Activated naive CD4-positive, alpha-beta T cell treated with anti-CD3 and anti-CD28 coated beads, Interleukin-2, amount 10 ng/mL, durations not matched to agents 7 days and 5 days (primary cell): ENCODE measurements around the gene SAXO2.
A peak's percentile ranks its signal among the peaks of the same experiment; 100 is the strongest.
"Not testable (repeated sequence)": the region's sequence is repeated elsewhere in the genome, so short reads cannot be mapped to it uniquely, and the experiment has no call there.

Experiments
- CTCF ChIA-PET: fragments of 350-600 bp; sonication (Branson Sonifier 250); formaldehyde crosslinking; loops from one replicate; lab custom pipeline; 2021; ENCODE audit warnings: antibody characterized with exemption; lab: Charles Lee
- DNase-seq: peaks from one replicate; pipeline ENCODE4 v3.0.0-alpha.2; 2020
- H3K27ac Mint-ChIP-seq: one replicate; pipeline ENCODE4 v1.8.0; 2021; ENCODE audit warnings: mild to moderate bottlenecking, moderate library complexity, mixed read lengths
- H3K27me3 Mint-ChIP-seq: one replicate; pipeline ENCODE4 v1.8.0; 2021; ENCODE audit warnings: mild to moderate bottlenecking, mixed read lengths
- H3K36me3 Mint-ChIP-seq: one replicate; pipeline ENCODE4 v1.8.0; 2021; ENCODE audit warnings: mixed read lengths
- H3K4me1 Mint-ChIP-seq: one replicate; pipeline ENCODE4 v1.8.0; 2021; ENCODE audit warnings: mixed read lengths
- H3K4me3 Mint-ChIP-seq: one replicate; pipeline ENCODE4 v1.8.0; 2021; ENCODE audit warnings: mild to moderate bottlenecking, moderate library complexity, mixed read lengths
- H3K9me3 Mint-ChIP-seq: one replicate; pipeline ENCODE4 v1.8.0; 2021; ENCODE audit warnings: mixed read lengths

Gene SAXO2

GRCh38 chr15:82299511-82299914 lies 36.9 kb downstream of the SAXO2 start:
- H3K36me3 Mint-ChIP-seq, H3K4me3 Mint-ChIP-seq, DNase-seq, CTCF ChIA-PET, H3K27ac Mint-ChIP-seq, H3K9me3 Mint-ChIP-seq: not testable (repeated sequence)
- Mint-ChIP-seq H3K4me1 (peaks cover 24% of the 10 kb centered on the region), H3K27me3 (peaks cover 23% of the 10 kb centered on the region)

GRCh38 chr15:82300326-82300725 lies 37.7 kb downstream of the SAXO2 start:
- H3K27ac Mint-ChIP-seq, H3K36me3 Mint-ChIP-seq, CTCF ChIA-PET, H3K4me3 Mint-ChIP-seq, DNase-seq, H3K9me3 Mint-ChIP-seq: not testable (repeated sequence)
- H3K27me3 Mint-ChIP-seq: peaks cover 22% of the 10 kb centered on the region
- H3K4me1 Mint-ChIP-seq: peaks cover 28% of the 10 kb centered on the region

DNA sequence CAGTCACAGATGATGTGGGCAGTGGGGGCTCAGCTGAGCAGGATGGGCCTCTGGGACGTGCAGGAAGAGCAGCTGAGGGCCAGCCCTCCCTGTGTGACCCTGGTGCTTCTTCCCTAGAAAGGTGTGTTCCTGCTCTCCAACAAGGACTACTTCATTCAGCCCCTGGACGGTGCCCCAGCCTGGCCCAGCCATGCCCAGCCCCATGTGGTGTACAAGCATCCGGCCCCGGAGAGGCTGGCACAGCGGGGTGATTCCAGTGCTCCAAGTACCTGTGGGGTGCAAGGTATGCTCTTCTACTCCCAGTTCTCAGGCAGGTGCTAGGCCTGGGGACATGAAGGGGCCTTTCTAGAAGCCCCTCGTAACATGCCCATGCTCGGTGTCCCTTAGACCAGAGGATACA lies 38.3 kb downstream of the SAXO2 start:
- no peak overlapping the region for H3K27ac Mint-ChIP-seq
- peaks cover 22% of the 10 kb centered on the region for H3K27me3 Mint-ChIP-seq
- peaks cover 29% of the 10 kb centered on the region for H3K4me1 Mint-ChIP-seq
- CTCF ChIA-PET: no interaction called here
- no peaks in the 10 kb centered on the region for H3K9me3 Mint-ChIP-seq
- H3K36me3 Mint-ChIP-seq: no peaks in the 10 kb centered on the region
- no peak overlapping the region for H3K4me3 Mint-ChIP-seq
- DNase-seq: no peak

DNA sequence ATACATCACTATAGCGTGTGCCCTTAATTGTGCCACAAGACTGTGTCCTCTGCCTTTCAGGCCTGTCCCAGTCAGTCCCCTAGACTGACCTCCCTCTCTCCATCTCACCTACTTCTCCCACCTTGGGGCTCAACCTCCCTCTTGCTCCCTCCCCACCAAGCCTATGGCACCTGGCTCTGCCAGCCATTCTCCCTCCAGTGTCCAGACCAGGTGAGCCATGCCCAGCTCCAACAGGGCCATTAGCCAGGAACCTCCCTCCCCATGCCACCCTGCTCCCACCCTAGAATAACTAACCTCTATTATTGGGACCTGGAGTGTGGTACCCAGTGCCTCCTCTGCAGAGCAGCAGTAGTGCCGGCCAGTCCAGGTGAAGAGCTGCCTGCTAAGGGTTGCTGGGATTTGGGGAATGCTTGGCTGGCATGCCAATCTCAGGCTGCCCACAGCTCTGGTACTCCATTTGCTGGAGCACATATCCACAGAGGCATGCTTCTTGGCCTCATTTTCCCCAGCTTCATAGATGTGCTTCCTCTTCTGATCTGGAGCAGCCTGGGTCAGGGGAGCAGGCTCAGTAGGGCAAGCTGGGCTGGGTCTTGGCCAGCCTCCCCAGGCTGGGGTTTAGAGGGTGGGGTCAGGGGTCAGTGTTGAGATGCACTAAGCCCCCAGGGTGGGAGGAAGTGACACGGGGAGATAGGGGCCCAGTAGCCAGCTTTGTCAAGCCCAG lies 38.8 kb downstream of the SAXO2 start:
- peaks cover 29% of the 10 kb centered on the region for H3K4me1 Mint-ChIP-seq
- no peak overlapping the region for H3K4me3 Mint-ChIP-seq
- CTCF ChIA-PET: no interaction called here
- no peaks in the 10 kb centered on the region for H3K36me3 Mint-ChIP-seq
- H3K27me3 Mint-ChIP-seq: peaks cover 22% of the 10 kb centered on the region
- no peak for DNase-seq
- H3K9me3 Mint-ChIP-seq: no peaks in the 10 kb centered on the region
- H3K27ac Mint-ChIP-seq: no peak overlapping the region

- Mint-ChIP-seq H3K4me3 (no peak overlapping the region), H3K36me3 (no peaks in the 10 kb centered on the region), H3K27ac (no peak overlapping the region), H3K27me3 (peaks cover 14% of the 10 kb centered on the region), H3K9me3 (no peaks in the 10 kb centered on the region), H3K4me1 (peaks cover 7% of the 10 kb centered on the region)
- no peak for DNase-seq
- CTCF ChIA-PET: interaction anchor here (1.6 kb wide), 1 partner anchor 26 kb away, joined by 3 read pairs; no protein-coding TSS in a partner anchor
Measured at GRCh38 chr15:82303956-82304777, 41.5 kb downstream of the SAXO2 start.

GRCh38 chr15:82304778-82305090 lies 42.1 kb downstream of the SAXO2 start:
- no peak for DNase-seq
- Mint-ChIP-seq H3K4me3 (no peak overlapping the region), H3K9me3 (no peaks in the 10 kb centered on the region), H3K36me3 (no peaks in the 10 kb centered on the region), H3K27me3 (peaks cover 14% of the 10 kb centered on the region), H3K27ac (no peak overlapping the region), H3K4me1 (peaks cover 5% of the 10 kb centered on the region)
- CTCF ChIA-PET: no interaction called here

DNA sequence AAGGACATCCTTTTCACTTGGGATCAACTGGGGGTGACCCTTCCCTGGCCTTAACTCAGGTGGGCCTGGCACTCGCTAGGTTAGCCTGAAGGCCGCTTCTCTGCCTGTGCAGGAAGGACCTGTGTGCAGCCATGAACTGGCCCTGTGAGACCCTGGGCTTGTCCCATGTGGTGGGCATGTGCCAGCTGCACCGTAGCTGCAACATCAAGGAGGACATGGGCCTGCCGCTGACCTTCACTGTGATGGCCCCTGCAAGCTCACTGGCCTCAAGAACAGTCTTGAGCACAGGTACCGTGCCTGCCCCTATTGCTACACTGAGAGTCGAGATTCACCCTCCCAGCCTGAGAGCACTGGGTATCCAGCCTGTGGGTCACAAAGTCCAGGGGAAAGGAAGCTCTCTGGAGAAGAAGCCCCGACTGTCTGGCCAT lies 43.0 kb downstream of the SAXO2 start:
- H3K27me3 Mint-ChIP-seq: peaks cover 19% of the 10 kb centered on the region
- H3K4me1 Mint-ChIP-seq: peaks cover 5% of the 10 kb centered on the region
- CTCF ChIA-PET: no interaction called here
- no peaks in the 10 kb centered on the region for H3K36me3 Mint-ChIP-seq
- H3K9me3 Mint-ChIP-seq: no peaks in the 10 kb centered on the region
- no peak overlapping the region for H3K4me3 Mint-ChIP-seq
- no peak overlapping the region for H3K27ac Mint-ChIP-seq
- DNase-seq: no peak

DNA sequence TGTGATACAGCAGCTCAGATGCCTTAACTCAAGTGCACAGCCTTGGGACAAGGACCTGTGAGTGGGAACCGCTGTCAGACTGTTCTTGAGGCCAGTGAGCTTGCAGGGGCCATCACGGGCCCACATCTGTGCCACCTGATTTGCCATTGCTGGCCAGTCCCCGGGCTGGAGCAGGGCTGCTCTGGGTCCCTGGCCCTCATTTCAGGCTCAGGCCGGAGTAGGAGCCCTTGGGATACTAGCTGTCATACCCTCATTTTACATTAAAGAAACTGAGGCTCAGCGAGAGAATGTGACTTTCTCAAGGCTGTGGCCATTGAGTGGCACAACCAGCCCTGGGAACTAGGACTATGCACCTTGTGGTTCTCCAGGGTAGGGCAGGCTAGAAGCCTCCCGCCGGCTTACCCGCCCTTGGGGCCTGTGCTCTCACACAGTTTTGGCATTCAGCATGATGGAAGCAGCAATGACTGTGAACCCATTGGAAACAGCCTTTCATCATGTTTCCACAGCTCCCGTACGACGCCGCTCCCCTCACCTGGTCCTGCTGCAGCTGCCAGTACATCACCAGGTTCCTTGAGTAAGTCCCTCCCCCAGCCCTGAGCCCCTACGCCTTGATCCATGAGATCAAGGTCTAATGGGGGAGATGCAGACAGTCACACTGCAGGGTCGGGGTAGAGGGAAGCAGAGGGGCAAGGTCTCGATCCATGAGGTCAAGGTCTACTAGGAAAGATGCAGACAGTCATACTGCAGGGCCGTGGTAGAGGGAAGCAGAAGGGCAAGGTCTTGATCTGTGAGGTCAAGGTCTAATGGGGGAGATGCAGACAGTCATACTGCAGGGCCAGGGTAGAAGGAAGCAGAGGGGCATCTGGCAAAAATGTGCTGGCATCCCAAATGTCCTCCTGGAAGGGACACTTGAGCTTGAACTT lies 44.4 kb downstream of the SAXO2 start:
- peaks cover 5% of the 10 kb centered on the region for H3K4me1 Mint-ChIP-seq
- CTCF ChIA-PET: interaction anchor here (0.6 kb wide), 1 partner anchor 800 kb away, joined by 3 read pairs; no protein-coding TSS in a partner anchor
- H3K27ac Mint-ChIP-seq: no peak overlapping the region
- H3K4me3 Mint-ChIP-seq: no peak overlapping the region
- H3K9me3 Mint-ChIP-seq: no peaks in the 10 kb centered on the region
- H3K36me3 Mint-ChIP-seq: no peaks in the 10 kb centered on the region
- DNase-seq: no peak
- peaks cover 15% of the 10 kb centered on the region for H3K27me3 Mint-ChIP-seq

- H3K27ac Mint-ChIP-seq: no peak overlapping the region
- CTCF ChIA-PET: interaction anchor here (0.6 kb wide), 1 partner anchor 801 kb away, joined by 3 read pairs; no protein-coding TSS in a partner anchor
- H3K27me3 Mint-ChIP-seq: peaks cover 22% of the 10 kb centered on the region
- no peaks in the 10 kb centered on the region for H3K36me3 Mint-ChIP-seq
- DNase-seq: no peak
- H3K9me3 Mint-ChIP-seq: no peaks in the 10 kb centered on the region
- no peak overlapping the region for H3K4me3 Mint-ChIP-seq
- peaks cover 5% of the 10 kb centered on the region for H3K4me1 Mint-ChIP-seq
Measured at GRCh38 chr15:82307714-82308081, 45.1 kb downstream of the SAXO2 start.

GRCh38 chr15:82309802-82310201 lies 47.2 kb downstream of the SAXO2 start:
- no peak for DNase-seq

DNA sequence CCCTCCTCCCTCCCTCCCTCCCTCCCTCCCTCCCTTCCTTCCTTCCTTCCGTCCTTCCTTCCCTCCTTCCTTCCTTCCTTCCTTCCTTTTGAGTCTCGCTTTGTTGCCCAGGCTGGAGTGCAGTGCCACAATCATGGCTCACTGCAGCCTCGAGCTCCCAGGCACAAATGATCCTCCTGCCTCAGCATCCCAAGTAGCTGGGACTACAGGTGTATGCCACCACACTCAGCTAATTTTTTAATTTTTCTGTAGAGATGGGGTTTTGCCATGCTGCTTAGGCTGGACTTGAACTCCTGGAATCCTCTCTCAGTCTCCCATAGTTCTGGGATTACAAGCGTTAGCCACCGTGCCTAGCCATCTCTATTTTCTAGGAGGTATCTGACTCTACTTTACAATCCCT lies 48.7 kb downstream of the SAXO2 start:
- CTCF ChIA-PET, DNase-seq, H3K9me3 Mint-ChIP-seq, H3K27ac Mint-ChIP-seq, H3K4me3 Mint-ChIP-seq, H3K36me3 Mint-ChIP-seq, H3K4me1 Mint-ChIP-seq: not testable (repeated sequence)
- peaks cover 23% of the 10 kb centered on the region for H3K27me3 Mint-ChIP-seq

More at GRCh38 chr15:82309802-82310201, 47.2 kb downstream of the SAXO2 start:
- peaks cover 5% of the 10 kb centered on the region for H3K4me1 Mint-ChIP-seq
- H3K9me3 Mint-ChIP-seq: no peaks in the 10 kb centered on the region
- no peak overlapping the region for H3K4me3 Mint-ChIP-seq
- CTCF ChIA-PET: no interaction called here
- peaks cover 19% of the 10 kb centered on the region for H3K27me3 Mint-ChIP-seq
- no peaks in the 10 kb centered on the region for H3K36me3 Mint-ChIP-seq
- H3K27ac Mint-ChIP-seq: no peak overlapping the region

DNA sequence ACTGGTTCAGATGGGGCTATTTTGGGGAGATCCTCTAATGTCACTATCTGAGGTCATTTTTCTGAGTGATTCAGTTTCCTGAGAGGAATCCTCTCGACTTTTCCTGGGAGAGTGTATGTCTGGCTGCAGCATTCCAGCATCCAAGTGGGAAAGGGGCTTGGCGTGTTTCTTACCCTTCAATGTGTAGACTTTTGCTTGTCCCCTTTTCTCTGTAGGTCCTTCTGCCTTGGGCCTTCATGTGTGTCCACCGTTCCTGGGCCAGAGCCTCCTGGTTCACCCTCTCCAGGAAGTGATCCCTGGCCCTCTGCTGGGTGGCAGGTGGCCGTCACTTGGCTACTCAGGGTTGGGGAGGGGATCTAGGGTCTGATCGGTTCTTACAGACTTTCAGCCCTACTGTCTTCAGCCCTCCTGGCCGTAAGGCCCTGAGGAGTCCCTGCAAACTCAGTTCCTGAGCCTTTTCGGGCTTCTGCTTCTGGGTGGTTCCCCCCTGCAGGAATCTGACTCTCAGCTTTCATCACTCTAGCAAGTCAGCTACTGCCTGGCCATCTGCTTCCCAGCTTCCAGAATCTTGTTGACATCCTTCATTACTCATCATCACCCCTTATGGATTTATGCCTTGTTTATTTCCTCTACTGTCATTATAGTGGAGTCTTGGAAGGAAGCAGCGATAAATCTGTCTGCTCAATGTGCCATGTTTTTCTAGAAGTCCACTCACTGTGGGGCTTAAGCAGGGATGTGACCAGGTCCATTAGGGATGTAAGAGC lies 50.1 kb downstream of the SAXO2 start:
- CTCF ChIA-PET: interaction anchor here (0.6 kb wide), 1 partner anchor 483 kb away, joined by 3 read pairs; no protein-coding TSS in a partner anchor
- H3K27me3 Mint-ChIP-seq: peaks cover 23% of the 10 kb centered on the region
- H3K4me3 Mint-ChIP-seq: no peak overlapping the region
- H3K4me1 Mint-ChIP-seq: no peaks in the 10 kb centered on the region
- DNase-seq: no peak
- H3K9me3 Mint-ChIP-seq: no peaks in the 10 kb centered on the region
- H3K36me3 Mint-ChIP-seq: no peaks in the 10 kb centered on the region
- H3K27ac Mint-ChIP-seq: no peak overlapping the region

- CTCF ChIA-PET: no interaction called here
- no peaks in the 10 kb centered on the region for H3K9me3 Mint-ChIP-seq
- H3K27me3 Mint-ChIP-seq: peaks cover 23% of the 10 kb centered on the region
- H3K4me1 Mint-ChIP-seq: no peaks in the 10 kb centered on the region
- H3K27ac Mint-ChIP-seq: peak overlapping the region; percentile 25
- no peak for DNase-seq
- no peak overlapping the region for H3K4me3 Mint-ChIP-seq
- no peaks in the 10 kb centered on the region for H3K36me3 Mint-ChIP-seq
Measured at GRCh38 chr15:82313446-82313845, 50.8 kb downstream of the SAXO2 start.
